ENCODE data around the gene PLAAT5. TPM values are rescaled to one million over a fixed set of nuclear protein-coding genes. Genes with fewer than 3 reads are reported as not detected.
A peak's percentile ranks its signal among the peaks of the same experiment; 100 is the strongest.

PLAAT5 gene
- total RNA-seq, 1 donor, result 0.18 TPM

GRCh38 chr11:63505857-63506528 is 15.0 kb upstream of the PLAAT5 start, which contains the start of gene LGALS12:
Gene LGALS12 (plus strand): TSS chr11:63506084. CDS start chr11:63506459, 375 bp downstream.
- H3K4me3 ChIP-seq (ENCODE audit: low read depth, low read length), result no peak within 1 kb of the TSS
- TF ChIP-seq, protein P1, sequence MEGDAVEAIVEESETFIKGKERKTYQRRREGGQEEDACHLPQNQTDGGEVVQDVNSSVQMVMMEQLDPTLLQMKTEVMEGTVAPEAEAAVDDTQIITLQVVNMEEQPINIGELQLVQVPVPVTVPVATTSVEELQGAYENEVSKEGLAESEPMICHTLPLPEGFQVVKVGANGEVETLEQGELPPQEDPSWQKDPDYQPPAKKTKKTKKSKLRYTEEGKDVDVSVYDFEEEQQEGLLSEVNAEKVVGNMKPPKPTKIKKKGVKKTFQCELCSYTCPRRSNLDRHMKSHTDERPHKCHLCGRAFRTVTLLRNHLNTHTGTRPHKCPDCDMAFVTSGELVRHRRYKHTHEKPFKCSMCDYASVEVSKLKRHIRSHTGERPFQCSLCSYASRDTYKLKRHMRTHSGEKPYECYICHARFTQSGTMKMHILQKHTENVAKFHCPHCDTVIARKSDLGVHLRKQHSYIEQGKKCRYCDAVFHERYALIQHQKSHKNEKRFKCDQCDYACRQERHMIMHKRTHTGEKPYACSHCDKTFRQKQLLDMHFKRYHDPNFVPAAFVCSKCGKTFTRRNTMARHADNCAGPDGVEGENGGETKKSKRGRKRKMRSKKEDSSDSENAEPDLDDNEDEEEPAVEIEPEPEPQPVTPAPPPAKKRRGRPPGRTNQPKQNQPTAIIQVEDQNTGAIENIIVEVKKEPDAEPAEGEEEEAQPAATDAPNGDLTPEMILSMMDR (IDR thresholded peaks at IDR 0.05; ENCODE audit: insufficient read depth, low read length), result no peak
- DNase-seq (ENCODE audit: low read depth), result peak; percentile 45

GRCh38 chr11:63504933-63505586 is 14.1 kb upstream of the PLAAT5 start:
- peak; percentile 31 for DNase-seq (ENCODE audit: low read depth)
- TF ChIP-seq, protein P1 (IDR thresholded peaks at IDR 0.05; ENCODE audit: insufficient read depth, low read length), result no peak
- H3K4me3 ChIP-seq (ENCODE audit: low read depth, low read length), result no peak overlapping the region

DNA sequence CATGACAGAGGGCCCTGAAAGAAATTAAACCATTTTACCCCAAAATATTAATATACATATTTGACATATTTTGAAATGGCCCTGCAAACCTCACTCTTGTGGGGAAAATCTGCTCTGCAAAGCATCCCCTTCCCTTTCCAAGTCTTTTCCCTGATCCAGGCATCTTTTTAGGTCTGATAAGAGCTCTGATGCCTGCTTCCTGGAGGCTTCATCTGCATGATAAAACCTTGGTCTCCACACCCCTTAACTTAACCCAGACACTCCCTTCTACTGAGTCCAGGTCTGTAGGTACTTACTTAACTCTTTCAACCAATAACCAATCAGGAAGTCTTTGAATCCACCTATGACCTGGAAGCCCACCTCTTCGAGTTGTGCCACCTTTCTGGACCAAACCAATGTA is 13.1 kb upstream of the PLAAT5 start:
- TF ChIP-seq, protein P1 (IDR thresholded peaks at IDR 0.05; ENCODE audit: insufficient read depth, low read length), result no peak
- H3K4me3 ChIP-seq (ENCODE audit: low read depth, low read length), result no peak overlapping the region
- DNase-seq (ENCODE audit: low read depth), result no peak

- TF ChIP-seq, protein P1 (IDR thresholded peaks at IDR 0.05; ENCODE audit: insufficient read depth, low read length), result no peak
Measured at GRCh38 chr11:63503492-63503891, 12.5 kb upstream of the PLAAT5 start.

GRCh38 chr11:63502252-63502820 is 11.4 kb upstream of the PLAAT5 start:
- DNase-seq (ENCODE audit: low read depth), result no peak
- TF ChIP-seq, protein P1 (IDR thresholded peaks at IDR 0.05; ENCODE audit: insufficient read depth, low read length), result no peak
- H3K4me3 ChIP-seq (ENCODE audit: low read depth, low read length), result no peak overlapping the region

More at GRCh38 chr11:63503492-63503891, 12.5 kb upstream of the PLAAT5 start:
- no peak for DNase-seq (ENCODE audit: low read depth)
- no peak overlapping the region for H3K4me3 ChIP-seq (ENCODE audit: low read depth, low read length)

DNA sequence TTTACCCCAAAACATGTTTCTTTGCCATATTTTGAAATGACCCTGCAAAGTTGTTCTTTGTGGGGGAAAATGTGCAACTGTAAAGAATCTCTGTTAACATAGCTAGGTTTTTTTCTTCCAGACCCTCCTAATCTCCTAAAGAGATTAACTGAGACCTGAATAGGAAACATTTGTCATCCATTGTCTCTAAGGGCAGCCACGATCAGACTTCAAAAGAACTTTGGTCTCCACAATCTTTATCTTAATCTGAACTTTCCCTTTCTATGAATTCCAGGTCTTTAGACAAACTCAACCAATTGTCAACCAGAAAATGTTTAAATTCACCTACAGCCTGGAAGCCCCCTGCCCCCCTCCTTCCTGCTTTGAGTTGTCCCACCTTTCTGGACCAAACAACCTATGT is 10.3 kb upstream of the PLAAT5 start:
- H3K4me3 ChIP-seq (ENCODE audit: low read depth, low read length), result no peak overlapping the region
- DNase-seq (ENCODE audit: low read depth), result no peak
- TF ChIP-seq, protein P1 (IDR thresholded peaks at IDR 0.05; ENCODE audit: insufficient read depth, low read length), result no peak

Measured in fibroblast of the aortic adventitia (primary cell).